Gastroesophageal sphincter (tissue), 3 donors: ENCODE results near the gene TMEFF2.

Source experiments
- CTCF ChIP-seq, 4 experiments: fragments of 200-600 bp in 2 of 4; fragments of 450-650 bp in 2 of 4; sonication (generic) in 1 of 4; IDR thresholded peaks; one replicate each; pipeline ENCODE4 v1.5.1; 2017 to 2019; ENCODE audit warnings: antibody characterized with exemption in 4 of 4, mild to moderate bottlenecking in 2 of 4, moderate library complexity in 2 of 4
- EP300 ChIP-seq: sonication (generic); formaldehyde crosslinking; IDR thresholded peaks from one replicate; pipeline ENCODE4 v1.6.1; 2017; ENCODE audit warnings: antibody characterized with exemption, mild to moderate bottlenecking
- POLR2A ChIP-seq, 2 donors: fragments of 450-650 bp; IDR thresholded peaks; one replicate each; pipeline ENCODE4 v1.6.1; 2017; ENCODE audit warnings: antibody characterized with exemption in 2 of 2, mild to moderate bottlenecking in 2 of 2, moderate library complexity in 1 of 2
- POLR2AphosphoS5 ChIP-seq: sonication (generic); formaldehyde crosslinking; IDR thresholded peaks from one replicate; pipeline ENCODE4 v1.6.1; 2017; ENCODE audit warnings: antibody characterized with exemption

GRCh38 chr2:192082121-192082520 lies 112.6 kb downstream of the TMEFF2 start:
- TF ChIP-seq POLR2AphosphoS5 (no peak), POLR2A (IDR thresholded peaks at IDR 0.05) (no peak), CTCF (IDR thresholded peaks at IDR 0.05) (no peak), EP300 (no peak)
